RPMI8226 (cell line): Measurements from ENCODE around the gene TFEC.
"Not testable (repeated sequence)": the region's sequence is repeated elsewhere in the genome, so short reads cannot be mapped to it uniquely, and the experiment has no call there.

Experiments used
- DNase-seq: peaks from one replicate; pipeline ENCODE4 v3.0.0-alpha.2; 2015

The TFEC gene

GRCh38 chr7:115987486-115987885 lies 43.1 kb downstream of the TFEC start:
- no peak for DNase-seq

GRCh38 chr7:115984105-115984504 lies 46.5 kb downstream of the TFEC start:
- DNase-seq, result no peak

- no peak for DNase-seq
Observed at GRCh38 chr7:115980159-115980558, 50.4 kb downstream of the TFEC start.

- no peak for DNase-seq
Observed at GRCh38 chr7:115976651-115977050, 53.9 kb downstream of the TFEC start.

- no peak for DNase-seq
Observed at GRCh38 chr7:115975766-115976165, 54.8 kb downstream of the TFEC start.

GRCh38 chr7:115973406-115973805 lies 57.2 kb downstream of the TFEC start:
- DNase-seq, result no peak

- no peak for DNase-seq
Observed at GRCh38 chr7:115971506-115971905, 59.1 kb downstream of the TFEC start.

GRCh38 chr7:115968596-115968995 lies 62.0 kb downstream of the TFEC start:
- DNase-seq, result no peak

- DNase-seq, result no peak
Observed at GRCh38 chr7:115968171-115968570, 62.4 kb downstream of the TFEC start.

- no peak for DNase-seq
Observed at GRCh38 chr7:115965796-115966475, 64.6 kb downstream of the TFEC start.

GRCh38 chr7:115965236-115965635 lies 65.3 kb downstream of the TFEC start:
- no peak for DNase-seq

- DNase-seq, result no peak
Observed at GRCh38 chr7:115964799-115965198, 65.8 kb downstream of the TFEC start.

- DNase-seq, result no peak
Observed at GRCh38 chr7:115962340-115962739, 68.2 kb downstream of the TFEC start.

- no peak for DNase-seq
Observed at GRCh38 chr7:115953592-115954255, 76.8 kb downstream of the TFEC start.

GRCh38 chr7:115952832-115953231 lies 77.7 kb downstream of the TFEC start:
- DNase-seq, result no peak

- no peak for DNase-seq
Observed at GRCh38 chr7:115951547-115951946, 79.0 kb downstream of the TFEC start.

- DNase-seq, result no peak
Observed at GRCh38 chr7:115941703-115942268, 88.8 kb downstream of the TFEC start.

- no peak for DNase-seq
Observed at GRCh38 chr7:115940460-115941060, 90.0 kb downstream of the TFEC start.

GRCh38 chr7:115937960-115938359 lies 92.6 kb downstream of the TFEC start:
- no peak for DNase-seq

GRCh38 chr7:115933471-115933870 lies 97.1 kb downstream of the TFEC start:
- no peak for DNase-seq

- no peak for DNase-seq
Observed at GRCh38 chr7:115932880-115933279, 97.7 kb downstream of the TFEC start.

- DNase-seq, result not testable (repeated sequence)
Observed at GRCh38 chr7:115930184-115930583, 100.4 kb downstream of the TFEC start.

GRCh38 chr7:115929736-115930135 lies 100.8 kb downstream of the TFEC start:
- not testable (repeated sequence) for DNase-seq

- no peak for DNase-seq
Observed at GRCh38 chr7:115924411-115924810, 106.2 kb downstream of the TFEC start.
